Liver (tissue), 9 donors: ENCODE measurements around the gene SETBP1. TPM values are rescaled to one million over a fixed set of nuclear protein-coding genes. Genes with fewer than 3 reads are reported as not detected.

Source experiments
- DNase-seq: peaks from one replicate; pipeline ENCODE4 v3.0.0-alpha.2; 2017; ENCODE audit warnings: low spot score
- H3K27ac ChIP-seq, 2 donors: one replicate each; pipeline ENCODE4 v1.7.0; 2013; ENCODE audit warnings: inconsistent platforms in 2 of 2, low read length in 2 of 2, control low read depth in 1 of 2, low read depth in 1 of 2, mild to moderate bottlenecking in 1 of 2
- H3K27me3 ChIP-seq, 4 donors: one replicate each; pipeline versions ENCODE4 v1.6.1 to v1.7.0; 2013; ENCODE audit warnings: low read length in 3 of 4, inconsistent platforms in 1 of 4, mild to moderate bottlenecking in 1 of 4, moderate library complexity in 1 of 4; ENCODE audit not compliant: control insufficient read depth in 4 of 4, insufficient read depth in 4 of 4
- H3K36me3 ChIP-seq, 4 donors: one replicate each; pipeline versions ENCODE4 v1.6.1 to v1.7.0; 2013; ENCODE audit warnings: low read length in 3 of 4, mild to moderate bottlenecking in 3 of 4, low read depth in 1 of 4, moderate library complexity in 1 of 4; ENCODE audit not compliant: control insufficient read depth in 4 of 4, insufficient read depth in 3 of 4
- H3K4me1 ChIP-seq, 4 donors: one replicate each; pipeline versions ENCODE4 v1.6.1 to v1.7.0; 2013; ENCODE audit warnings: low read length in 3 of 4, mild to moderate bottlenecking in 3 of 4, moderate library complexity in 1 of 4; ENCODE audit not compliant: control insufficient read depth in 4 of 4, insufficient read depth in 4 of 4
- H3K4me3 ChIP-seq, 3 donors: one replicate each; pipeline versions ENCODE4 v1.6.1 to v1.7.0; 2013; ENCODE audit warnings: low read length in 3 of 3, control low read depth in 1 of 3, low read depth in 1 of 3, mild to moderate bottlenecking in 1 of 3
- H3K9ac ChIP-seq, 2 donors: one replicate each; pipeline ENCODE4 v1.7.0; 2013; ENCODE audit warnings: low read length in 2 of 2, mild to moderate bottlenecking in 2 of 2, moderate library complexity in 2 of 2, control low read depth in 1 of 2, low read depth in 1 of 2
- H3K9me3 ChIP-seq, 4 donors: one replicate each; pipeline versions ENCODE4 v1.6.1 to v1.7.0; 2013; ENCODE audit warnings: low read length in 3 of 4; ENCODE audit not compliant: control insufficient read depth in 4 of 4
- CTCF ChIP-seq: fragments of 150-350 bp; IDR thresholded peaks from 2 replicates; pipeline ENCODE4 v1.5.1; 2017; ENCODE audit warnings: improper control_type of control experiment, low read depth, low read length; ENCODE audit not compliant: missing input control
- FOXA1 ChIP-seq: IDR thresholded peaks from 2 replicates; pipeline ENCODE4 v1.6.1; 2016; ENCODE audit warnings: antibody characterized with exemption
- FOXA2 ChIP-seq: IDR thresholded peaks from 2 replicates; pipeline ENCODE4 v1.6.1; 2016; ENCODE audit warnings: antibody characterized with exemption
- HNF4G ChIP-seq: IDR thresholded peaks from 2 replicates; pipeline ENCODE4 v1.6.1; 2016; ENCODE audit warnings: antibody characterized with exemption
- NR2F2 ChIP-seq: IDR thresholded peaks from 2 replicates; pipeline ENCODE4 v1.6.1; 2016; ENCODE audit warnings: antibody characterized with exemption
- RAD21 ChIP-seq, 2 donors: IDR thresholded peaks; 2 replicates each; pipeline ENCODE4 v1.6.1; 2016; ENCODE audit warnings: antibody characterized with exemption in 2 of 2, mild to moderate bottlenecking in 2 of 2
- REST ChIP-seq: IDR thresholded peaks from 2 replicates; pipeline ENCODE4 v1.6.1; 2016; ENCODE audit warnings: antibody characterized with exemption, mild to moderate bottlenecking
- RXRA ChIP-seq, 2 donors: IDR thresholded peaks; 2 replicates each; pipeline ENCODE4 v1.6.1; 2017 to 2018; ENCODE audit warnings: antibody characterized with exemption in 2 of 2, mild to moderate bottlenecking in 1 of 2
- YY1 ChIP-seq: IDR thresholded peaks from 2 replicates; pipeline ENCODE4 v1.6.1; 2016; ENCODE audit warnings: antibody characterized with exemption, mild to moderate bottlenecking
- WGBS: extraction: QIAGEN DNeasy Blood & Tissue Kit; methylation state at CpG from one replicate; pipeline ENCODE4 v1.1.7; 2013; 5-methylcytosine and 5-hydroxymethylcytosine counted together
- polyA plus RNA-seq, 2 donors: library from polyadenylated mRNA; stranded (reverse) in 1 of 2; unstranded in 1 of 2; fragments of 200-250 nt in 1 of 2; fragments of >200 nt in 1 of 2; fragmentation: Nextera tagmentation in 1 of 2; extraction: Ambion mirVana in 1 of 2; gene quantifications; one replicate each; pipeline versions ENCODE4 v1.2.1 to v1.2.3, GENCODE V29; 2013 to 2015
- total RNA-seq, 2 donors: library from RNA; depleted of rRNA; stranded (reverse); fragments of >200 nt; gene quantifications; one replicate each; pipeline ENCODE4 v1.2.3, GENCODE V29; 2014
- donor health status: healthy.
- donor health status: healthy.
- donor health status: healthy.
- donor health status: healthy.
- donor health status: healthy.

Gene SETBP1
- total and polyA plus RNA-seq, 4 donors, result 2.5 to 15.8 (median 4.7) TPM

- no peak for DNase-seq
- TF ChIP-seq FOXA2, result no peak
- no peak for TF ChIP-seq RXRA (IDR thresholded peaks at IDR 0.05)
- TF ChIP-seq CTCF, result no peak
- TF ChIP-seq YY1, result no peak
- no peak for TF ChIP-seq REST
- Histone ChIP-seq H3K27me3 (no peaks in the 10 kb centered on the region), H3K9ac (no peak overlapping the region), H3K9me3 (no peaks in the 10 kb centered on the region), H3K27ac (no peak overlapping the region), H3K36me3 (peaks cover 0 to 3% (median 0%) of the 10 kb centered on the region in 4 donors), H3K4me3 (no peak overlapping the region), H3K4me1 (no peaks in the 10 kb centered on the region)
- WGBS, result 67% methylated on average over 4 of the region's 4 CpGs
Measured at GRCh38 chr18:44869533-44869932, 188.8 kb downstream of the SETBP1 start.

GRCh38 chr18:44870631-44871502 lies 190.2 kb downstream of the SETBP1 start:
- 93% methylated on average over 11 of the region's 11 CpGs for WGBS
- Histone ChIP-seq H3K27ac (no peak overlapping the region), H3K36me3 (peaks cover 0 to 3% (median 0%) of the 10 kb centered on the region in 4 donors), H3K4me1 (no peaks in the 10 kb centered on the region), H3K4me3 (no peak overlapping the region), H3K9ac (no peak overlapping the region), H3K27me3 (no peaks in the 10 kb centered on the region), H3K9me3 (no peaks in the 10 kb centered on the region)
- TF ChIP-seq NR2F2 (no peak), RAD21 (IDR thresholded peaks at IDR 0.05) (no peak), CTCF (no peak), HNF4G (no peak), REST (no peak), FOXA1 (no peak)
- no peak for DNase-seq
